GM15510 (cell line): ENCODE data around the gene KCNH6.

ENCODE experiments used
- POLR2A ChIP-seq: IDR thresholded peaks from 3 replicates; pipeline ENCODE4 v1.6.1; 2011; ENCODE audit warnings: borderline replicate concordance; ENCODE audit not compliant: insufficient read length; ENCODE audit errors: extremely low read depth

KCNH6 gene

DNA sequence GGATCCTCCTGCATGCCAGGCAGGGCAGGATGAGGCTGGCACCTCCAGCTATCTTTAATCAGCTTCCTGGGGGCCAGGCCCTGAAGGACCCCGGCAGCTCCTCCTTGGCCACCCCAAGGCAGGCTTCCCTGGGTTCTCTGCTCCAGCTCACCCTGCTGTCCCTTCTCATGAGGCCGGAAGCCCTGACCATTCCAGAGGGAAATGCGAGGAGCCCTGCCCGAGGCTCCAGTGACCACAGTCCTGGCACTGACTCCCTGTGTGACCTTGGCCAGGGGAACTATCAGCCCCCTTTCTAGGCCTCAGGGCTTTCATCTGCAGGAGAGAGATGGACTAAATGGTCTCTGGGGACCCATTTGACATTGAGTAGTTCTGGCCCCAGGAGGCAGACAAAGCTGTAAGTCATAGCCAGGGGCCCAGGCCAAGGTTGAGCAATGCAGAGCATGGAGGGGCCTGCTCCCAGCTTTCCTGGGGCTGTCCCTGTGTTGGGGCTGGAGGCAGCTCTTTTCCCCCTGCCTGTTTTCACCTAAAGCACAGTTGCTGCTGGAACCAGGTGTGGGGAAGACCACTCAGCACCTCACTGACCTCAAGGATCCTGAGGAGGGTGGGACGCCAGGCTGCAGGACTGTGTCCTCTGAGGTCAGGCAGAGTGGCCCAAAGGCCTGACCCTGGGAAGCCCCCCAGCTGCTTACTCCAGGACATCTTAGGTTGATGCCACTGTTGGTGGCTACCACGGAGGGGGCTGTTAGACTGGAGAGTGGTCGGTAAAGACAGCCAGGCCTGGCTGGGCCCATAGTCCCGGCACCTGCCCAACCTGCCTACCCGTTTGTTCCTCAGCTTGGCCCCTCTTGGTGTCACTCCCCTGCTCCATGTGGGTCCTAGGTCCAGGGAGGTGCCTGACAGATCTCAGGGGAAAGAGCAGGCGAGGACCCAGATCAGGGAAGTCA is 8.1 kb downstream of the KCNH6 start:
- TF ChIP-seq POLR2A = no peak

DNA sequence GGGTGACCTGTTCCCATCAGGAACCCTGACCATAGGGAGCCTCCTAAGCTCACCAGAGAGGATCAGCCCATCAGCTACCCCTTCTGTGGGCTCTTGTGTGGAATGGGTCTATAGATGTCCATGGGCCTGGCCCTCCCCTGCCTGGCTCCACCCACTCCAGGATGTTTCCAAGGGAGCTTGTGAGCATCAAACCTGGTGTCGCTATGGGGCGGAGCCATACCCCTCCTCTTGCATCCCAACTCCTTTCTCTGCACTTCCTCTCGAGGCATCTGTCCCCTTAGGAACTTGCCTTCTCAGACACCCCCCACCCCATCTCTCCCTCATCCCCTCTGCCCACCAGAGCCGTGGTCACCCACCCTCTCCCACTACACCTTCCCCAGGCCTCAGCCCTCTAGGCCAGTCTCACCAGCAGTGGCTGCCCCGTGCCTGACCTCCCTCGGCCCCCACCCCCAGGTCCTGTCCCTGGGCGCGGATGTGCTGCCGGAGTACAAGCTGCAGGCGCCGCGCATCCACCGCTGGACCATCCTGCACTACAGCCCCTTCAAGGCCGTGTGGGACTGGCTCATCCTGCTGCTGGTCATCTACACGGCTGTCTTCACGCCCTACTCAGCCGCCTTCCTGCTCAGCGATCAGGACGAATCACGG is 10.4 kb downstream of the KCNH6 start:
- TF ChIP-seq POLR2A = no peak

DNA sequence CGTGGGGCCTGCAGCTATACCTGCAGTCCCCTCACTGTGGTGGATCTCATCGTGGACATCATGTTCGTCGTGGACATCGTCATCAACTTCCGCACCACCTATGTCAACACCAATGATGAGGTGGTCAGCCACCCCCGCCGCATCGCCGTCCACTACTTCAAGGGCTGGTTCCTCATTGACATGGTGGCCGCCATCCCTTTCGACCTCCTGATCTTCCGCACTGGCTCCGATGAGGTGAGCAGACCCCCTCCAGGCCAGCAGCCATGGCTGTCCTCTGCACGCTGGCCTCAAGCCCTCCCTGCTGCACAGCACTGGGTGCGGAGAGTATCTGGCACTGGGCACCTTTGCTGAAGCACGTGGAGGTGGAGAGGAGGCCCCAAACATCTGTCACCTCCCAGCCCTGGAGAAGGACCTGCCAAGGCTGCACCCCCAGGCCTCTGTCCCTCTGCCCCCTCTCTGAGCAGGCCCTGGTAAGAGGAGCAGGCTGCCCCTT is 11.0 kb downstream of the KCNH6 start:
- no peak for TF ChIP-seq POLR2A

DNA sequence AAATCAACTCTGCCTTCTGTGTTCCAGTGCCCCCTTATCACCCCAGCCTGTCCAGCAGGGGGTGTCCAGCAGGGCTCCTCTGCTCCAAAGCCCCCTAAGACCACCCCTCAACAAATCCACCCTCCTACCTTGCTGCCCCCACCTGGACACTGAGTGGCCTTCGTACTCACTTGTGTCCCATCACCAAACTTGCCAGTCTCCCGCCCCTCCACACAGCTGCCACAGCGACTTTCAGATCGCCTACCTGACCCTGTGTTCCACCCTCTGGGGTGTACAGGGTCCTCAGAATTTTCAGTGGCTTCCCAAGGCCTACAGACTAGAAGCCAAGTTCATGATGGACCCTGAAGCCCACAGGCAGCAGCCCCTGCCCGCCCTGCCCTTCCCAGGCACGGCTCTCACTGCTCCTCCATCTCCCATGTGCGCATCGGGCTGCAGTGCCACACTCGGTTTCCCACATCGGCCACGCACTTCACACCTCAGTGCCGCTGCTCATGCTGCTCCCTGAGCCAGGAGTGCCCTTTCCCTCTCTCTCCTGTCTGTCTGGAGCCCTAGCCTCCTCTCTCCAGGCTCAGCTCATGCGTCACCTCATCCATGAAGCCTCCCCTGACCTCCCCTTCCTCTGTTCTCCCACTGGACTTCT is 11.8 kb downstream of the KCNH6 start:
- TF ChIP-seq POLR2A = no peak

DNA sequence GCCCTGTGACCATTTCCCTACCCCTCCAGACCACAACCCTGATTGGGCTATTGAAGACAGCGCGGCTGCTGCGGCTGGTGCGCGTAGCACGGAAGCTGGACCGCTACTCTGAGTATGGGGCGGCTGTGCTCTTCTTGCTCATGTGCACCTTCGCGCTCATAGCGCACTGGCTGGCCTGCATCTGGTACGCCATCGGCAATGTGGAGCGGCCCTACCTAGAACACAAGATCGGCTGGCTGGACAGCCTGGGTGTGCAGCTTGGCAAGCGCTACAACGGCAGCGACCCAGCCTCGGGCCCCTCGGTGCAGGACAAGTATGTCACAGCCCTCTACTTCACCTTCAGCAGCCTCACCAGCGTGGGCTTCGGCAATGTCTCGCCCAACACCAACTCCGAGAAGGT is 12.5 kb downstream of the KCNH6 start:
- no peak for TF ChIP-seq POLR2A

DNA sequence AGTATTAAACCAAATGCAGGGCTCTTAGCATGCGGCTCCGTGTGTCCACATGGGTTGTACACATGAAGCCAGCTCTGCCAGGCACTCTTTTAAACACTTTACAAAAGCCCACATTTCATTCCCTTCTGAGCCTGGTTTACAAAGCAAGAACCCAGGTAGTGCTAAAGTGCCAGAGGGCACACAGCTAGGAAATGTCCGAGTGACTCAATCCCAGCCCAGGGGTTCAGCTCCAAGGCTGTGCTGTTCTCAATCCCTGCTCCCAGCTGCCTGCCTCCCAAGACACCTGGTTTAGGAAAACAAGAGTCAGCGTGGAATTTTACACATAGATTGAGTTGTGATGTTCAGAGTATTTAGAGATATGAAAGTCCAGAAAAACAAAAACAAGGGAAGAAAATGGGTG is 13.8 kb downstream of the KCNH6 start:
- no peak for TF ChIP-seq POLR2A

DNA sequence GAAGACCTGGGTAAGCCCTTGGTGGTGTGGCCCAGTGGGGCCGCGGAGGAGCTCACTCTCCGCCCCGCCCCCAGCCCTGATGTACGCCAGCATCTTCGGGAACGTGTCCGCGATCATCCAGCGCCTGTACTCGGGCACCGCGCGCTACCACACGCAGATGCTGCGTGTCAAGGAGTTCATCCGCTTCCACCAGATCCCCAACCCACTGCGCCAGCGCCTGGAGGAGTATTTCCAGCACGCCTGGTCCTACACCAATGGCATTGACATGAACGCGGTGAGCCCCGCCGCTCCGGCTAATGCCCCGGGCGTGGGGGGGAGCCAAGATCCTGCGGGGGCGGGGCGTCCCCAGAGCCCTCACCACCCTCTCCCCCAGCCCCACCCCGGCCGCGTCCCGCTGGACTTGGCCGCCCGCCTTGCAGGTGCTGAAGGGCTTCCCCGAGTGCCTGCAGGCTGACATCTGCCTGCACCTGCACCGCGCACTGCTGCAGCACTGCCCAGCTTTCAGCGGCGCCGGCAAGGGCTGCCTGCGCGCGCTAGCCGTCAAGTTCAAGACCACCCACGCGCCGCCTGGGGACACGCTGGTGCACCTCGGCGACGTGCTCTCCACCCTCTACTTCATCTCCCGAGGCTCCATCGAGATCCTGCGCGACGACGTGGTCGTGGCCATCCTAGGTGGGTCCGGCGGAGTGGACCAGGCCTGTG is 15.0 kb downstream of the KCNH6 start:
- TF ChIP-seq POLR2A = no peak

DNA sequence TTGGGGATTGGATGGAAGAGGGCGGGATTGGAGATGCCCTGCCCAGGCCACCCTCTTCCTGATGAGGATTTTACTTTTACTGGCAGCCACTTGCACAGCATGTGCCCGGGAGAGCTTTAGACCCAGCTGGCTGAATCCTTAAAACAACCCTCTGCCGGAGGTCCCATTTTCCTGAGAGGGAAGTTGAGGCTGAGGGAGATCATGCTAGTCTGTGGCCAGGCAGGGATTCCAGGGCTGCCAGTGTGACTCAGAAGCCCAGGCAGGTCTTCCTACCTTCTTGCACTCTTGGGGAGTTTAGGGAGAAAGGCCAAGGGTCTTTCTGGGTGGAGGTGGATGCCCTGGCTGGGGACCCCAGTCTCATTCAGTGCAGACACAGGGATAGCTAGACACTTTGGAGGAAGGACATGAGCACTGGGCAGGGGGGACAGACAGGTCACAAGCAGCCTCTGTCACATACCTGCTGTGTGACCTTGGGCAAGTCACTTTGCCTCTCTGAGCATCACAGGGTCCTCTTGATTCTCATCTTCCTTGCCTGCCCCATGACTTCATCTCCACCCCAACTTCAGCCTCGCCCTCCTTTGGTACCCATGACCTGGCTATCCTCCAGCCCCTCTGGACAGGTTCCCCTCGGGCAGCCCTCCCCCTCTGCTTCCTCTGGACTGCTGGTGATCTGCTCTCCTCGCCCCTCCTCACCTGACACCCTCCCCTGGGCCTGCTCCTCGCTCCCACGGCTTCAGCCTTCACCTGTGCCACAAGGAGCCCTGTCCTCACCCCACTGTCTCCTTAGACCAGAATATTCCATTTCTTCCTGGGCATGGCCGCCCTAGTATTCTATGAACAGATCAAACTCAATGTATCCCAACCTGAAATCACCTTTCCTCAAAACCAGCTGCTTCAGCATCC is 15.8 kb downstream of the KCNH6 start:
- no peak for TF ChIP-seq POLR2A

DNA sequence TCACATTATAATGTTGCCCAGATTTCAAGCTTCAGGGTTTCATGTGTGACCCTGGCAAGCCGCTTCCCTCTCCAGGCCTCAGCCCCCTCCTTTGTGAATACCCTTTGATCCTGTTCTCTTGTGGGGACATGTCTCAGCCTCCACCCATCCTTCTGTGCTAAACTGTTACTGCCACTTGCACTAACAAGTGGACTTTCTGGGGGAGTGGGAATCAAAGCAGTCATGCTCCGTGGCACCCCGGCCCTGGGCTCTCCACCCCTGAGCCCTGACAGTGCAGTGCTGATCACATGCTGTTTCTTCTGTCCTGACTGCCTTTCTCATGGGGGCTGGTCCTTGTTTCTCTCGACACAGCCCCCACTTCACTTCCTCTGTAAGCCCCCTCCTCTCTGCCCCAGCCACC is 17.4 kb downstream of the KCNH6 start:
- TF ChIP-seq POLR2A = no peak

DNA sequence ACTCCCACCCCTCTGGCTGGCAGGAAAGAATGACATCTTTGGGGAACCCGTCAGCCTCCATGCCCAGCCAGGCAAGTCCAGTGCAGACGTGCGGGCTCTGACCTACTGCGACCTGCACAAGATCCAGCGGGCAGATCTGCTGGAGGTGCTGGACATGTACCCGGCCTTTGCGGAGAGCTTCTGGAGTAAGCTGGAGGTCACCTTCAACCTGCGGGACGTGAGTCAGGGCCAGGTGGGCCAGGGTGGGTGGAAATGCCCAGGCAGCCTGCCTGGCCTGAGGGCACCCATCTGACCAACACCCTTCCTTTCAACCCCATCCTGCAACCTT is 19.0 kb downstream of the KCNH6 start:
- no peak for TF ChIP-seq POLR2A

DNA sequence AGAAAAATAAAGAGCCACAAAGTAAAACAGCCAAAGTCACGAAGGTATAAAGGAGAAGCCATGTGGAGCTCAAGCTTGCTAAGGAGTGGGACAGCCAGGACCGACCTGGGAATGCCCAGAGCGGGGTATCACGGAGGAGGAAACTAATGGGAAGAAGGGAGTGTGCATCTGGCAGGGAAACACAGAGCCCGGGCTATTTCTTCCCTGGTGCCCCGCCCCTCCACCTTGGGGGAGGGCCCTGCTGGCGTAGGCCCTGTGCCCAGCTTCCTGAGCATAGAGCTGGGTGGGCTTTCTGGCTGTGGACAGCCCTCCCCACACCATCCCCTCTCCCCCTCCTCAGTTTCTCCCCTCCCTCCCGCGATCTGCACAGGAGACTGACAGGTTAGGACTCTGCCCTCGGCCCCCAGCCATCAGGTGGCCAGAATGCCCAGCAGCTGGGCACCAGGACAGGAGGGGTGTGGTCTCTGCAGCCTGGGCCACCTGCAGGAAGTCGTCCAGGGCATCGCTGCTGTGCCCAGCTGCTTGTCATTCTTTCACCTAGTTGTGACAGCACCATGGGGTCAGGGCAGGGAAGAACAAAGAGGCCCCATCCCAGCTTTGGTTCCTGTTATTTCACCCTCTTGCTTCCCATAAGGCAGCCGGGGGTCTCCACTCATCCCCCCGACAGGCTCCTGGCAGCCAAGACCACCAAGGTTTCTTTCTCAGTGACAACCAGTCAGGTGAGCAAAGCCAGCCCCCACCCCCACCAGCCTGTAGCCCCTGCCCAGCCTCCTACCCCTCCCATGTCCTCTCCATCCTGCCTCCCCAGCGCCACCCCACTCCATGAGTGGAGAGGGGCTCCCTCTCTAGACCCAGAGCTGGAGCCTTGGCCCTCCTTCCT is 20.0 kb downstream of the KCNH6 start:
- no peak for TF ChIP-seq POLR2A

DNA sequence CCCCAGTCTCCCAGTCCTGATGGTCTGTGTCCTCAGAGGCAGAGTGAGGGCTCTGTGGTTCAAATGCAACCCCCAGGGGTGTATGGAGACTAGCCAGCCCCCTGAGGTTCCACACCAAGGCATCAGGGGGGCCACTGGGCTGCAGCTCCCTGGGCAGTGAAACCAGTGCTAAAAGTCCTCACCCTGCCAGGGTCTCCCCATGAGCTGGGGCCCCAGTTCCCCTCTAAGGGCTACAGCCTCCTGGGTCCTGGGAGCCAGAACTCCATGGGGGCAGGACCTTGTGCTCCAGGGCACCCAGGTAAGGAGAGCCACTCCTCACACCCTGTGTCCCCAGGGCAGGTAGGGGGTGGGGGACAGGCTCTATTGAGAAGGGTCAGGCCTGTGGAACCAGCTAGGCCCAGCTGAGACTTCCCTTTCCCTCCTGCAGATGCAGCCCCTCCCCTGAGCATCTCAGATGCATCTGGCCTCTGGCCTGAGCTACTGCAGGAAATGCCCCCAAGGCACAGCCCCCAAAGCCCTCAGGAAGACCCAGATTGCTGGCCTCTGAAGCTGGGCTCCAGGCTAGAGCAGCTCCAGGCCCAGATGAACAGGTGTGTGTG is 20.8 kb downstream of the KCNH6 start:
- TF ChIP-seq POLR2A = no peak
